Measurements from ENCODE around the gene ENPEP.

DNA sequence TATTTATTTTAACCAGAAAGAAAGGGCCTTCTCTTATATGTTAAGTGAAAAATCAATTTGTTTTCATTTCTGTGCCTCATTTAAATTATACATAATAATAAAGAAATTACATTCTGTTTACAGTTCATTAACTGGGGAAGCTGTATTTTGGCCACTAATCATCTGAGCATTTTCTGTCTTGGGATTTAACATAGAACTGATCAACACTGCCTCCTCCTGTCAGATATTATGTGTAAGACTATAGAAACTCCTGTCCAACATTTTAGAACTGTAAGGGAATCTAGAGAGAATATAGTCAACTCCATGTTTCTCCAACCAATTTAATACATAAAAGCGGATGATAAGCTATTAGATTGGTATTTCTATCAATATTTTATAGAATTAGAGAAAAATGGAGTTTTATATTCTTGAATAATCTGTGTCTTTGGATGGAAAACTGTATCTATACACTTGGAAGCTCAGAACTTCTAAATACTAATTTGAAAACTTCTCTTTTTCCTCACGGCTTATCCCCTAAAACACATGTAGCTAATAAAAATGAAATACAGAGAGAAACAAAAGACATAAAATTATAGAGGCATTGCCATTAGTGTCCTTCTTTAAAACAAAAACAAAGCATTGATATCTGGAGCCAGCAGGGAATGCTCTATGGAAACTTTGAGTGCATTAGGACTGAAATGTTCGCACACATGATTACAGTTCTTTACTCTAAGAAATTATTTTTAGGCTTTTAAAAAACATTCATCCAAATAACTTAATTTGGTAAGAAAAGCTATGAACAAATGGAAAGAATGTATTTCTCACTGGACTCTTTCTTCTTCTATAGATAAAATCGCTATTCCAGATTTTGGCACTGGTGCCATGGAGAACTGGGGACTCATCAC, 33.1 kb downstream of the ENPEP start:
- TF ChIP-seq, protein P1, sequence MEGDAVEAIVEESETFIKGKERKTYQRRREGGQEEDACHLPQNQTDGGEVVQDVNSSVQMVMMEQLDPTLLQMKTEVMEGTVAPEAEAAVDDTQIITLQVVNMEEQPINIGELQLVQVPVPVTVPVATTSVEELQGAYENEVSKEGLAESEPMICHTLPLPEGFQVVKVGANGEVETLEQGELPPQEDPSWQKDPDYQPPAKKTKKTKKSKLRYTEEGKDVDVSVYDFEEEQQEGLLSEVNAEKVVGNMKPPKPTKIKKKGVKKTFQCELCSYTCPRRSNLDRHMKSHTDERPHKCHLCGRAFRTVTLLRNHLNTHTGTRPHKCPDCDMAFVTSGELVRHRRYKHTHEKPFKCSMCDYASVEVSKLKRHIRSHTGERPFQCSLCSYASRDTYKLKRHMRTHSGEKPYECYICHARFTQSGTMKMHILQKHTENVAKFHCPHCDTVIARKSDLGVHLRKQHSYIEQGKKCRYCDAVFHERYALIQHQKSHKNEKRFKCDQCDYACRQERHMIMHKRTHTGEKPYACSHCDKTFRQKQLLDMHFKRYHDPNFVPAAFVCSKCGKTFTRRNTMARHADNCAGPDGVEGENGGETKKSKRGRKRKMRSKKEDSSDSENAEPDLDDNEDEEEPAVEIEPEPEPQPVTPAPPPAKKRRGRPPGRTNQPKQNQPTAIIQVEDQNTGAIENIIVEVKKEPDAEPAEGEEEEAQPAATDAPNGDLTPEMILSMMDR (IDR thresholded peaks at IDR 0.05): no peak
- TF ChIP-seq POLR2A (IDR thresholded peaks at IDR 0.05): no peak

Data from tibial nerve (tissue), 3 donors.